Superior temporal gyrus (tissue), 1 donor: ENCODE results near the gene RUNX2.

ENCODE experiments used
- DNase-seq: peaks from one replicate; pipeline ENCODE4 v3.0.0-alpha.2; 2016; ENCODE audit errors: extremely low spot score

Gene RUNX2

DNA sequence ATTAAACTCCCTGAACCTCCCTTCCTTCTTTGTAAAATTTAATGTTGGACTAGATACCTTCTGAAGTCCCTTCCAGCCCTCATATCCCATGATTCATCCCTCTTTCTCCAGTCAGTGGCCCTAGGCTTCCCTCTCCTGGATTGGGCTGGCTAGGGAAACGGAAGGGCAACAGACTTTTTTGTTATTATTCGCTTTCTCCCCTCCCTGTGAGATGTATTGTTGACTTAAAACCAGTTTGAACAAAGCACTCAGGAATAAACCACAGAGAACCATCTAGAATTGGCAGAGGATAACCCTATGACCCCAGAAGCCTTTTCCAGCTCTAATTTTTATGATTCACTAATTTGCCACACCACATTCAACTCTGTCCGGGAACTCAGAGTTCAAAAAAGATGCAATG lies 289.3 kb downstream of the RUNX2 start:
- no peak for DNase-seq

DNA sequence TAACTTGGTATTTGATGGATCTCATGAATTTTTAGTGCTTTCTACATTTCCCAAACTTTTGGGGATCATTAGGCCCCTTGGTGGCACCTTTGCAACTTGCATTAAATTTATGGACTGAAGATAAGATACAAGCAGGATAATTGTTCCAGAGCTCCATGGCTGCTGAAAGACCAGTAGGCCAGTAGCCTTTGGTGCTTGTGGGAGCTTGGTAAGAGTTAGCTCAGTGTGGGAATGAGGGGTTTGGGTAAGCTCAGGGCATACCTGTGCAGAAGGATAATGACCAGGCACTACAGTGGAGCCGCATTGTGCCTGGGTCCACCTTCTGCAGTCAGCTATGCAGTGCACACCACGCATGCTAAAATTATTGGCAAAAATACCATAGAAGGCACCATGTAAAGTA lies 290.1 kb downstream of the RUNX2 start:
- no peak for DNase-seq

DNA sequence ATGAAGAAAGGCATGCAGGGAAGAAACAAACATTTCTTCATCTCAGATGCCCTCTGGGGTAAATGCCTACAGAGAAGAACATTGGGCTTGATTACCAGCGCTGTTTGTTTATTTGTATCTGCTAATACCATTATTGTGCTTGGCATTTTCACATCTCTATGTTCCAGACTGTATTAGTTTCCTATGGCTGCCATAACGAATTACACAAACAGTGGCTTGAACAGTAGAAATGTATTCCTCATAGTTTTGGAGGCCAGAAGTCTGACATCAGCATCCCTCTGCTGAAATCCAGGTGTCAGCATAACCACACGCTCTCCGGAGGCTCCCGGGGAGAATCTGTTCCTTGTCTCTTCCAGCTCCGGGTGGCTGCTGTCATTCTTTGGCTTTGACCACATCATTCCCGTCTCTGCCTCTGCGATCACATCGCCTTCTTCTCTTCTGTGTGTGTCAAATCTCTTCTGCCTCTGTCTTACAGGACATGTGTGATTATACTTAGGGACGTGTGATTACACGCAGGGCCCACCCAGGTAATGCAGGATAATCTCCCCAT lies 291.2 kb downstream of the RUNX2 start:
- no peak for DNase-seq

DNA sequence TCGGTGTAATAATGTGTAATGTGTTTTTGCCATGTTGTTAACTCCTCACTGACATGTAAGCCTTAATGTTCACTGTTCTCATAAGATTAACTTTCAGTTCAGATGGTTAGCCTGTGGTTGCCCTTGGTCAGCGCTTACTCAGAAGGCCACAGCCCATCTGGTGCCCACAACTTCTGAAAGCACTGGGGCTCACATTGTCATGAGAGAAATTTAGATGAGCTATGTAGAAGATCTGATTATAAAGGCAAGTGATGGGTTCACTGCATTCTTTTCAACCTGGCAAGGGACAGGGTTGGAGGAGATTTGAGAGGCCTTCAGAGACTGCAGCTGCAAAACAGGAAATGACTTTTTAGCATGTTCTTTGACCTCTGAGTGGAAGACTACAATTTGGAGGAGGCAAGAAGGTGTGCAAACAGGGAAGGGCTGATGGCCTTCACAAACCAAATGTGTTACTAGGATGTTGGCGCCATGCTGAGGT lies 291.9 kb downstream of the RUNX2 start:
- no peak for DNase-seq

DNA sequence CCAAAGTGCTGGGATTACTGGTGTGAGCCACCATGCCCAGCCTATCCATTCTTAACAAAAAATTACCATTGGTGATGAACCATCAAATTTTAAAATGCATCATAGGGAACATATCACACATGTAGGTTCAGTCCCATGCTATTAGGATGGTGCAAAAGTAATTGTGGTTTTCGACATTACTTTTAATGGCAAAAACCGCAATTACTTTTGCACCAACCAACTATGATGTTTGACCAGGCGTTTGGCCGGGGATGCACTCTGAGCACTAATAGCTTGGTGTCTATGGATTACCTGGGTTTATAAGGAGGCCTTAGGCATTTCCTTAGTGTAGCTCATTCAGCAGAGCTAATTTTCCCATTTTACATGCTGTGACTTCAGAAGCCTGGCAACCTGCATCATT lies 296.1 kb downstream of the RUNX2 start:
- no peak for DNase-seq

DNA sequence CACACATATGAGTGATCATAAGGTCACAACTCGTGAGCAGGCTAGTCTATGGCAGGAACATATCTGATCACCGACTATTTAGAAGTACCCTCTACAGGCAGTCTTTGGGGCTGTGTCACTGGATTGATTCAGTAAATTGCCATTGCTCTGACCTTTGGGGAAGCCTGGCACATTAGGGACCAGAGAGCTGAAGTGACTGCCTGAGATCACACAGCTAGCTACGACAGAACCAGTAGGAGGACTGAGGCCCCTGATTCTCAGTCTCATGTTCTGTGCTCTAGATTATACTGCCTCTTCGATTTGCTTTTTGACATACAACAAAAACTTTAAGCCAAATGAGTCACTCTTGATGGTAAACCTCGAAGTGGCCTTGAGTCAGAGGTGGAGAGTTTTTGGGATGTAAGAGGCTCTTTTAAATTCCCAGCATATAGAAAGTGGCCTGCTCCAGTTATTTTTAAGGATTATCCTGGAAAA lies 297.1 kb downstream of the RUNX2 start:
- no peak for DNase-seq

DNA sequence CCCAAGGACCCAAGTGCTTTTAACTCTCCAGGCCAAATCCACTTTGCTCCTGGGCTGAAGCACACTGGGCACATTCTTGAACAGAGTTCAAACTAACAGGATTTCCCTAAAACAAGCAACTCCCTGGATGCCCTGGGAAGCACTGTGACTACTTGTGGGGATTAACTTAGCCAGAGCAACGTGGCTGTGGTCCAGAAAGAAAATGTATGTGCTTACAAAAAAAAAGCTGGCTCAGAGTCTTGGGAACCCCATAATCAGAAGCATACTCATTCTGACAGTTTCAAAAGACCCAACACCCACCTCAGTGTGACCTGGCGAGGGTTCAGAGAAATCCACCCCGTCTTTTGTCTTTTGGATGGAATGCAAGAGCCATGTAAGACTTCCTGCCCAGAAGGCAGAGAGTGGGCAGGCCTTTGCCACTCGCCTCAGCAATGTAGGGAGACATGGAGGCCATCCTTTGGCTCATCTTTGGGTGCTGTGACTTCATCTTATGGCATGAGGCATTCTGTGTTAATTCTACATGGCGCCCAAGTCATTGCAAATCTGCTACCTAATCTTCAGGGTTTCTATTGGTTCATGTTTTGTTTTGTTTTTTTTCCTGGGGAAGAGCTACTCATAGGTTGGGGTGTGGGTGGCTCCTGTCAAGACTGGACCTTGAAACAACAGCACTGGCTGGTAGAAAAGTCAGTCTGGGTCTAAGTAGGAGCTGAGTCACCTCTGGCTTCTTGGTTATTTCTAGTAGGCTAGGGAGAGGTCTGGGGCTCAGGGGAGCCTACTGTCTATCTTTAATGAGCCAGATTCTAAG lies 298.2 kb downstream of the RUNX2 start:
- DNase-seq: no peak

DNA sequence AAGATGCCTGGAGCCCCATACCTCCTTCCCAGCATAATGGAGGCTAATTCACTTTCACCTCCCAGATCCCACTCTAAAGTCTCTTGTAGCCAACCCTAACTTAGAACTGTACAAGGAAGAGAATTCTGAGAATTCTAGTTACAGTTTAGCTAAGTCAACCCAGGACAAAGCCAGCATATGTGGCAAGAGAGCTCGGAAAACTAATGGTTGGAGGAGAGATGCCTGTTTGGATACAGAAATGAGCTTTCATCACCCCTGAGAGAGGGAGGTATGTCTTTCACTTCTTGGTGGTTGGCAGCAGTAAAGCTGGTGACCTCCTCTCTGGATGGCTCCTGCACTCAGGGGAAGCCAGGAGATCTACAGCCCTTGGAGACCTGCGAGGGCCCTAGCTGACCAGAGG lies 302.2 kb downstream of the RUNX2 start:
- no peak for DNase-seq

DNA sequence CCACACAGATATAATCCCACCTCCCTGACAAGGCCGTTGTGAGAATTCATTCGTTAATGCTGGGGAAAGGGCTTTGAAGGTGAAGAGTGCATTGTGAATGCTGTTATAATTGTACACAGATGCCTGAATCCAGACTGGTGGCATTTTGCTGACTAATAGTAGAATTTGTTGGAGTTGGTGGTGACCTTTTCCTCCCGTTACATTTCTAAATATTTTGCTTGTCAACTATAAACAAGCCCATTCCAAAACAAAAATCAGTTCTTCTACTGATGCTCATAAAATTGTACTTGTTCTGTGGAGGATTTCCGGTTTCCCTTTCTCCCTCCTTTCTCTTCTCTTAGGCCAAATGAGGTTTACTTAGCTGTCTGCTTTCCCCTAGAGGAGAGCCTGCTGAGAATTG lies 302.7 kb downstream of the RUNX2 start:
- DNase-seq: no peak

DNA sequence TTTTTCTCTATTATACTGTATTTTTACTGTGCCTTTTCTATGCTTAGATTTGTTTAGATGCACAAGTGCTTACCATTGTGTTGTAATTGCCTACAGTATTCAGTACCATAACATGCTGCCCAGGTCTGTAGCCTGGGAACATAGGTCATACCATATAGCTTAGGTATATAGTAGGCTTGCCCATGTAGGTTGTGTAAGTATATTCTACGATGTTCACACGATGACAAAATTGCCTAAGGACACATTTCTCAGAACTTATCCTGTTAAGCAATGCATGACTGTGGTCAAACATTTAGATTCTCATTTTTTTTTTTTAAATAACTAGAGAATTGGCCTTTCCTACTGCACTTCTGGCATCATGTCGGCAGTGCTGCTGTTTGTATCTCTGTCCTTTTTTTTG lies 303.3 kb downstream of the RUNX2 start:
- DNase-seq: no peak

DNA sequence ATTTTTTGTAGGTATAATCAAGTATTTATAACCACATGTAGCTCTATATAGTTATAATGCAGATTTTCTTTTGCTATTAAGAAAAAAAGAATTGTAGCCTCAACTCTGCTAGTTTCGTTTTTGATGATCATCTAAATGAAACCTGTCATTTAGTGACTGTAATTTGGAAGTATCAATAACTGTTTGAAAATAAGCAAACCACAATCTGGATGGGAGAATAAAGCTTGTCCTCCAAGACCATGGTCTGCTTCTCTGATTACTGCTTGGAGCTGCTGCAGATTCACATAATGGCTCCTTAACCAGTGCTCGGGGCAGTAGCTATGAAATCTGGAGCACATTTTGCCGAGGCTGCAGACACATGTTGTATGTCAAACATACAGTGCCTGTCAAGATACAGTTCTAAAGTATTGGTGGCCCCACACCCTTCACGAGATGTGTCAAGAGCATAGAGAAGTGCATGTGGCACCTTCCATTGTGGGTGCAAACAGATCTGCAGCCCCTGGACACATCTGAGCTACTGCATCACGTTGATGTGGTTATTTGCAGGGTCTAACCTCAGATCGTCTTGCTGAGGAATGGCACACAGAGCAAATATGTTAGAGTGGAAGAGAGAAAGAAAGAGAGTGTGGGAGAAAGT lies 305.3 kb downstream of the RUNX2 start:
- DNase-seq: no peak

DNA sequence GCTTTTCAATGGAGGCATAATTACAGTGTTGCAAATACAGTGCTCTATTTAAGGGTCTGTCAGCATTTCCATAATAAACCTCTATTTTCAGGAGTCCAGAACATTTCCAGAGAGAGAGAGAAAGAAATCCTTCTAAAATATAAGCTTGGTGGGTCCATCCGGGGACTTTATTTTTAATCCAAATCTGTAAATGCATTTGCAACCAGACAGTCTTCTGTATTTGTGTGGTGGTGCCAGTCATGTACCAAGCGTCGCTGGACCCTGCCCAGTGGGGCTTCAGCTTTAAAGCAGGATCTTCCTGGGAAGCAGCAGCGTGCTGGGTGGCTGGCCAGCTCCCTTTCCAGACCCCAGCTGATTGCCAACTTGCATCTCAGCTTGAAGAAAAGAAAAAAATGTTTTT lies 306.1 kb downstream of the RUNX2 start:
- DNase-seq: no peak

DNA sequence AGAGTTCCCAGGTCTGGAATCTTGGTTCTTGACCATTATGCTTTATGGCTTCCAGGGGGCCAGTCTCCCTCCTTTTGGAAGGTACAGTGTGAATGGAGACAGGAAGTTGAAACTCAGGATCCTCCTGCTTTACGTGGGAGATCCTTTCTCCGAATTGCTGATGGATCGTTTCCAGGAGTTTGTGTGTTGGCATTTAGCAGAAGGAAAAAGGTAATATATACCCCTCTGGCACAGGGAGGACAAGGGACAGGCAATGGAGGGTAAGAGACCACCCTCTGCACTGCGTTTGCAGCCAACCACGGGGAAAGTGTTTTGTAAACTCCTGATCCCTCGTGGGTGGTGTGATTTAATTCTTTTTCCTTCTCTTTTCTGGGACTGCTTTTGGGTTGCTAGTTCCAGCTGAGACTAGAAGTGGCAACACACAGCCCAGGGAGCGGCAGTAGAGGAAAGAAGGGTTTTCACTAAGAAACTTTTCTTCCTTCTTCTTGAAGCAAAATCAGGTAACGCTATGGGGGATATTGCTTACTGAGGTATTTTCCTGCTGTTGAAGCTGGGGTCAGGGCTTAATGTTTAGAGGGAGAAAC lies 307.2 kb downstream of the RUNX2 start:
- DNase-seq: no peak

DNA sequence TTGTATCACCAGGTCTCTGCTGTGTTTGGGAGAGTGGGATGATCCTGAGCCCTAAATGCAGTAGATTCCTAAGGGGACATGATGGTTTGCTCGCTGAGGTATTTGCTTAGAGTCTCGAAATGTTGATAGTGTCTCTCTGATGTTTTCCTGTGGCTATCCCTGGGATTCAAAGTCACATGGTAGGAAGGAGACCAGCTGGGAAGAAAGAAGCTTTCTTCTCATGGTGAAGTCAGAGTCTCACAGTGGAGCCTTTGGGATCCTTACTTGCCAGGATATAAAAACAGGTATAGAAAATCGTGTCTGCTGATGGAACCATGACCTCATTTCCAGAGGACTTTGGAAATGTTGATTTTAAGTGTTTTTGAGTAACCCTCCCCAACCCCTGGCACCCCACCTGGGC lies 308.9 kb downstream of the RUNX2 start:
- DNase-seq: no peak

DNA sequence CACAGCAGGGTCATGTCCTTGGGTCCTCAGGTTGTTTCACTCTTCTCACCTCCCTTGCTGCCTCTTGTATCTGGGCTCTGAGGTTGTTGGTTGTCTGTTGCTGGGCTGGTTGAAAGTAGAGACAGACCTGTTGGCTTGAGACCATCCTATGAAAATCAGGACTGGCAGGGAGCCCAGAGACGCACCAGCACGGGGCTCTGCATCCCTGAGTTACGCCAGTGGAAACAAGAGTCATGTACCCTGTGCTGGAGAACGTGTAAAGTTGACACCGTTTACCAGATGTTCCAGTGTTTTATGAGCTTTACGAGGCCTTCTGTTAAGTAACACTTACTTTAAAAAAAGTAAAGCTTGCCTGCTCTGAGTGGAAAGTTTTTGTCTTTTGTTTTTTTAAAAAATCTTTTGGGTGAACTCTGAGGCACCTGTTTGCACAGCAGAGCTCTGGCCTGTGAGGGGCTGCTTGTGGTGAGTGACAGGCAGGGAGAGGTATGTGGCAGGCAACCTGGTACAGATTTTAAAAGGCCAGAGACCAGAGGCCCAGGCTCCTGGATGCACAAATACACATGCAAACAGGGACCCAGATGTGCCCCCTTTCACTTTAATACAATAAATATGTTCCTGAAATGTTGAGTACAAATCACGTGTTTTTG lies 309.6 kb downstream of the RUNX2 start:
- DNase-seq: no peak

DNA sequence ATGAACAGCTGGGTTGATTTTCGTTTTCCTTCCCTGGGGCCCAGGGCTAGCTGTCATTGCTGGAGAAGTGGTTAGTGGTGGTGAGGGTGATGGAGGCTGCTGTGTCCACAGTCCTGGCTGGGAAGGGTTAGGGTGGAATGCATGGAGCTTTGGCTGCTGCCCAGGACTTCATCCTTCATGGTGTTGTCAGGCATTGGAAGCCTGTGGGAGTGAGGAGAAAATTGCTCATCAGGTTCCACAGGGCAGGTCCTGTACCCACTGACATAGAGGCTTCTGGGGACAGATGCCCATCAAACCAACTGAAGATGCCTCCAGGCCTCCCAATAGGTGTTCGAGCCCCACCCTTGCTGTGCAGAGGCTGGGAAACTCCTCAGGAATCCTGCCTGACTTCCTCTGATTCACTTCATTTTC lies 312.0 kb downstream of the RUNX2 start:
- DNase-seq: no peak

DNA sequence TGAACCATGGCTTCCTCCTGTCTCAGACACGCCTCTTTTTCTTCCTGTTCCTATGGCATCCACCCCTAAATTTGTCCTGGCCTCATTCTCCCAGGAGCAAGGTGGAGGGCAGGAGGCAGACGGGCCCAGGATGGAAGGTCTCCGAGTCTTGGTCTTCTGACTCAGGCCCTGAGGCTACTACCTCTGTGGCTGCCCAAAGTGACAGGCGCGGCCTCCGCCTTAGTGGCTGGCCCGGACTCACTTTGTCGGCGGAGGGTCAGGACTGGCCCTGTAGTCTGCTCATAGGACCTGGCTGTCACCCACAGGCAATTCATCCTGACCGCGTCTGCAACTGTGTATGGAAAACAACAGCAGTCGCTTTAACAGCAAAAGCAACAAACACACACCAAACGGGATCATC lies 312.7 kb downstream of the RUNX2 start:
- DNase-seq: no peak

DNA sequence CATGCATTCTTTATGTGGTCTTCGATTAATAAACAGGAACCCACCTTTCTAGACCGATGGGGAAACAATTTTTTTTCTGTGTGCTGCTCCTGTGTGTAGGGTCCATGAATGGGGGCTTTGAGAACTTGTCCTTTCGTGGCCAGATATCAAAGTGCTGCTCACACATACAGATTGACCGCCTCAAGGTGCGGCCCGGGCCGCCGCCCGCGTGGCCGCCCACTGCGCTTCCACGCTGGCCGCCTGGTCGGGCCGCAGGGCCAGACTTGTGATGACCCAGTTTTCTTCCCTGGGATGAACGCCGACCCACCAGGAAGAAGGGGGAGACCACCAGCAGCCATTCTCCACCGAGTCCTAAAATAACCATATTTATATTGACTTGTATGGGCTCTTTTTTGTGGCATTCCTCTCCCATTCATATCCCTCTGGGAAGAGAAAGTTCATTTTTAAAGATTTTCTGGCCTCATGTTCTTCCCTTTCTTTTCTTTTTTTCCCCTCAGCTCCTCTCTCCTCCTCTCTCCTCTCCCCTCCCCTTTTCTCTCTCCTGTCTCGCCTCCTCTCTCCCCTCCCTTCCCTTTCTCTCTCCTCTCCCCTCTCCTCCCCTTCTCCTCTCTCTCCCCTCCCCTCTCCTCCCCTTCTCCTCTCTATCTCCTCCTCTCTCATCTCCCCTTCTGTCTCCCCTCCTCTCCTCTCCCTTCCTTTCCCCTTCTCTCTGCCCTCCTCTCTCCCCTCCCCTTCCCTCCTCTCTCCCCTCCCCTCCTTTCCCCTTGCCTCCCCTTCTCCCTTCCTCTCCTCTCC lies 314.4 kb downstream of the RUNX2 start:
- no peak for DNase-seq

DNA sequence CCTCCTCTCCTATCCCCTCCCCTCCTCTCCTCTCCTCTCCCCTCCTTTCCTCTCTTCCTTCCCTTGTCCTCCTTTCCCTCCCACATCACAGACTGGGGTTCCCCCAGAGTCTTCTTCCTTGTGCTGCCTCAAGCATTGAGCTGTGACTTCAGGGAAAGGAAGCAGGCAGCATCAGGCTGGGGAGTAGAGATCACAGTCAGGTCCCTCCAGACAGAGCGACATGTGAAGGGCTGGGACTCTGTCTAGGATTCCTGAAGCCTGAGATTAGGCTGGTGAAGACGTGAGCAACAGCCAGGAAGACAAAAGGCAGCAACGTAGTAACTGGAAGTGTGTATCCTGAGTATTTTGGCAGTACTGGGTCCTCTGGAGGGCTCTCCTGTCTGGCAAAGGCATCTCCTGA lies 315.0 kb downstream of the RUNX2 start:
- DNase-seq: no peak

DNA sequence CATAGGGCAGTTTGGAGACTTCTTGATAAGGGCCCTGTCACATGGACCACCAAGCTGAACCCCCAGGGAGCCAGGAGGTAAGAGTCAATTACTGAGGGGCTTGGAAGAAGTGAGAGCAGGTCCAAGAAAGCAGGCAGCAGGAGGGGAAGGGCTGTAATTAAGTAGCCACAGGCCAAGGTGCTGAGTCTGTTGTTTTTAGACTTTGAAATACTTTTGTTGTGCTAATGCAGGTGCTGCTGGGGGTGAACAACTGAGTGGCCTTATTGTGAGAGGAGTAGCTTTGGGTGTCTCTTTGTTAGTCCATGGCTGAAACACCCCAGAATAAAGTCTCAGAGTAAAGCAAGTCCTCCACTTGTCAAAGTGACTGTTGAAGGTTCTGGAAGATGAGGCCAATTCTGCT lies 316.6 kb downstream of the RUNX2 start:
- DNase-seq: no peak

DNA sequence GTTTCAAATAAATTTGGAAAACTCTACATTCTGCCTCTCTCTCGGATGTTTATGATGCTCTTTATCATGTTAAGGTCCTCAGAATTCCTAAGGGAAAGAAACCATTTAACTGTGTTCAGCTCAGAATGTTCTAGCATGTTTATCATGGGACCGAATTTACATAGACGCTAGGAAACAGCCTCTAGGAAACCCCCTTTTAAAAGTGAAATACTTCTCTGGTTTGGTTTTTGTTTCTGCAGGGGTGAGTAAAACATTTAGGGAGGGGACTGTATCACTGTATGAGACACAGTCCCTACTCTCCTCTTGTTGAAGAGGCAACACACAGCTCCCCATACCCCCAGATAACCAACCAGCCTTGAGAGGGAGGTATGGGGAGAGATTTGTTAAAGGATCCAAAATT lies 317.2 kb downstream of the RUNX2 start:
- no peak for DNase-seq
